ENCODE results near the gene HIPK1.

The HIPK1 gene

DNA sequence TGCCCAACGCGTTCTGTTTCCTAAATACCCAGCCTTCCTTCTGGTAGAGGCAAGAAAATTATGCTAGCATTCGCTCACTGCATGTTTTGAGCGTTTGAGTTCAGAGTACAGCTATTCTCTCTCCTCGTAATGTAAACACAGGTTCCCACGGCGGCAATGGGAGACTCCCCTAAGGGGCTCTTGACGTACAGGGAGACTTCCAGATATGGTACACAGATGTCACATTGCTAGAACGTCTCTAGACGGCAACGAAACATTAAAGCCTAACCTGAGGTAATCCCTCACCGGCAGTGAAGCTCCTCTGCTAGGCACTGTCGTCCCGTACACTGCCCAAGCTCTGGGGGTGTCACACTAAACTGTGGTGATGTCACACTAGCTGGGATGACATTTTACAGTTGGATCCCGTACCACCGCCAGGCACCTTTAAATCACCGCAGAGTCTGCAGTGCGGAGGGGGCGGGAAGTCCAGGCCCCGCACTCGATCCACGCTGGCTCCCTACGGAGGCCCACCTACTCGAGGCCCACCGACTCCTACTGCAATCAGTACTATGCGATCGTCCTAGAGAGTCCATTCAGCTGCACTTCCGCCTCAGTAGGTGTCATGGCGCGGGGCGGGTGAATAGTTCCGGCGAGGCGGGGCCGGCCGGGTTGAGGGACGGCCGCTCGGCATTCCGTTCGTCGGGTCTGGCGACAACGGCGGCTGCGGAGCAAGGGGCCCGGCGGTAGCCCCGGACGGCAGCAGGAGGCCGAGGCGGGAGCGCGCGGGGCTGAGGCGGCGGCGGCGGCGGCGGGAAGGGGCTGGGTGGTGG is at the start of gene HIPK1:
Gene HIPK1 (plus strand): TSS at position 384 of the 809 bp plus-strand sequence.
- DNase-seq, result peak; percentile 94

- no peak for DNase-seq
Observed at GRCh38 chr1:113879739-113880038, 49.4 kb upstream of the HIPK1 start.

DNA sequence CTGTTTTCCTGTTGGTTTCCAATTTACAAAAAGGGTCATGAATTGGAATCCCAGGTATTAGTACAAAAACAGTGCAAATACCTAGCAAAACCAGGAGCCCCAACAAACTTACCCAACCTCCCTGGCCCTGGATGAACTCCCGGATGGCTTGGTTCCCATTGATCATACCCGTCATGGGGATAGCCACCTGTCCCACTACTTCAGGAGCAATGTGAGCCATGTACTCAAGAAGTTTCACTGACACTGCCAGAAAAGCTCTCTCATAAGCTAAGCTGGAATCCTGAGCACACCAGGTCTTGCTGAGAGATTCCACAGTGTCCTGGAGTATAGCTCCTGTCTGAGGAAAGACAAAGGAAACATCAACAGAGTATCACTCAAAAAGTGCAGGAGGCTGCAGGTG is 47.5 kb upstream of the HIPK1 start:
- DNase-seq, result no peak

- DNase-seq, result no peak
Observed at GRCh38 chr1:113886417-113887401, 42.4 kb upstream of the HIPK1 start.

- no peak for DNase-seq
Observed at GRCh38 chr1:113887402-113888175, 41.5 kb upstream of the HIPK1 start, which contains the start of gene BCL2L15. TSS of gene BCL2L15 (minus strand) at chr1:113887581. CDS start at chr1:113887375, 206 bp downstream.

- DNase-seq, result no peak
Observed at GRCh38 chr1:113890816-113891215, 38.3 kb upstream of the HIPK1 start.

DNA sequence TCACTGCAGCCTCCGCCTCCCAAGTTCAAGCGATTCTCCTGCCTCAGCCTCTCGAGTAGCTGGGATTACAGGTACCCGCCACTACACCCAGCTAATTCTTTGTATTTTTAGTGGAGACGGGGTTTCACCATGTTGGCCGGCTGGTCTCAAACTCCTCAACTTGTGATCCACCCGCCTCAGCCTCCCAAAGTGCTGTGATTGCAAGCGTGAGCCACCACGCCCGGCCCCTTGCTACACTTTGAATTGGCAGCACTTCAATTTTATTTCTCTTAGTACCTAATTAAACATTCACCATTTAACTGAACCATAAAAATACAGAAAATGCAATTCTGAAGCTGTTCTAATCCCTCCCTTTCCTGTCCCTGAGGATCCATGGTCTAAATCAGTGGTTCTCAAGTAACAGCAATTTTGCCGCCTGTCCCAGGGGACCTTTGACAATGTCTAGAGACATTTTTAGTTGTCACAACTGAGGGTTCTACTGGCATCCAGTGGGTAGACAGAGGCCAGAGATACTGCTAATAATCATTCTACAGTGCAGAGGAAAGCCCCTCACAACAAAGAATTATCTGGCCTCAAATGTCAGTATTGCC is 37.4 kb upstream of the HIPK1 start:
- no peak for DNase-seq

- no peak for DNase-seq
Observed at GRCh38 chr1:113893267-113893666, 35.9 kb upstream of the HIPK1 start.

GRCh38 chr1:113895098-113895497 is 34.0 kb upstream of the HIPK1 start:
- DNase-seq, result no peak

- DNase-seq, result no peak
Observed at GRCh38 chr1:113895961-113896360, 33.2 kb upstream of the HIPK1 start.

DNA sequence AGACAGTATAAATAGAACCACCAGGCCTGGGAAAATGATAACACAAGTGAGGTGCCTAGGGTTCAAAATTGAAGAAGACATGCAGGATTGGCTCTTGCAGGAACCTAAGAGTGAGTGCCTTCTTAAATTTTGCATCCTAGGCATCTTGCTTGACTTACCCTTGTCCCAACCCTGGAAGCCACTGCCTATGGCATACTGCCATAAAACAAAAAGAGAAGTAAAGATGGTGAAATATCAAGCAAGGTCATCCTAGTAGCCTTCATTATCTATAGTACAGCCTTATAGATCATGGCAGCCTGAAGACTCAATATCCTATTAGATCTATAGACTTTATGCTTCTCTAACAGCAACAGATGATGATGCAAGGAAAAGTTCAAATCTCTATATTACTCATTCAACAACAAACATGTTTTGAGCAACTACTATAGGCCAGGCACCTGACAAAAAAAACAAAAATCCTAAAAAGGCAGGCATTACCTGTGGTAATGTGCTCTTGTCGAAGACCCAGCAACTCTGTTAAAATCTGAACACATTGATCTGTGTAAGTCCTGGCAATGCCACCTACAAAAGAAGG is 30.8 kb upstream of the HIPK1 start:
- DNase-seq, result no peak

DNA sequence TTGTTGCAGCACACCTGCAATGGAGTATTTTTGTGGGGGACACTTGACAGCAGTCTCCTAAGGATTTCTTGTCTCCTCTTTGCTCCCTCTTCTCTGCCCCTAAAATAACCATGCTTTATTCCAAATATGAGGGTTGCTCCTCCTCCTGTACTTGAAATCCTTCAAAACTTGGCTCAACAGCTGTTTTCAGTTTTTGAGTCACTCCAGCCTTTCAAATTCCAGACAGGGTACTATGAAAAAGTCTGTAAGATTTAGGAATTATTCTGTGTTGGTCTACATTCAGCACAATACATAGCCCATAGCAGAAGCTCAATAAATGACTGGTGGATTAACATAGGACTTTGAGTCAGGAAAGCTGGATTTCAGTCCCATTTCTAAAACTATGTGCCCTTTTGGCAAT is 30.0 kb upstream of the HIPK1 start:
- DNase-seq, result no peak

- DNase-seq, result no peak
Observed at GRCh38 chr1:113901191-113901590, 27.9 kb upstream of the HIPK1 start.

DNA sequence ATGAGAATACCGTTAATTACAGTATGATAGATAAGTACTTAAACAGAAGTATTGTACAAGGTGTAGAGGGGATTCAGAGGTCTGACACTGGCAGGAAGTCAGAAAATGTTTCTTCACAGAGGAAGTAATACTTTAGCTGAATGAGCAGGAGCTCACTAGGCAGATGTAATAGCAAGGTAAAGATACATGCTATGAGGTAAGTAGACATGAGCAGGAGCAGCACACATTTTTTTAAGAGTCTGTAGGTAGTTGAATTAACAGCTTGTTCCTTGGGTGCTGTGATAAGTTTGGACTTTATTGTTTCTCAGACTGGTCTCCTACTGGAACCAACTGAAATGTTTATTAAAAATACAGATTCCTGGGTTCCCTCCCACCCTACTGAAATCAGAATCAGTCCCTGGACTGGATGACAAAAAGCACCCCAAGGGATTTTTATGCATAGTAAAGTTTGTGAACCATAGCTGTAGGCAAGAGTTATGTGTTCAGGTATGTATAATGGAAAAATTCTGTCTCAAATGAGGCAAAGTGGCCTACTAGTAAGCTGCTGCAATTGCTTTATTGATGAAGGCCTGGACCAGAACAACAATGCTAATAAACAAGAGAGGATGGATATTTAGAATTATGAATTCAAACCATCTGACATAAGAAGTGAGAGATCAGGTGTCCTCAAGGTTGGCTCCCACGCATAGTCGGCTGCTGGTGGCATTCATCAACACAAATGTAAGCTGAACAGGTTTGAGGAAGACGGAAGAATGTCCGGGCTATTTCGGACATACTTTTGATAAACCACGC is 25.4 kb upstream of the HIPK1 start:
- peak; percentile 28 for DNase-seq

GRCh38 chr1:113904293-113904673 is 24.8 kb upstream of the HIPK1 start:
- no peak for DNase-seq

DNA sequence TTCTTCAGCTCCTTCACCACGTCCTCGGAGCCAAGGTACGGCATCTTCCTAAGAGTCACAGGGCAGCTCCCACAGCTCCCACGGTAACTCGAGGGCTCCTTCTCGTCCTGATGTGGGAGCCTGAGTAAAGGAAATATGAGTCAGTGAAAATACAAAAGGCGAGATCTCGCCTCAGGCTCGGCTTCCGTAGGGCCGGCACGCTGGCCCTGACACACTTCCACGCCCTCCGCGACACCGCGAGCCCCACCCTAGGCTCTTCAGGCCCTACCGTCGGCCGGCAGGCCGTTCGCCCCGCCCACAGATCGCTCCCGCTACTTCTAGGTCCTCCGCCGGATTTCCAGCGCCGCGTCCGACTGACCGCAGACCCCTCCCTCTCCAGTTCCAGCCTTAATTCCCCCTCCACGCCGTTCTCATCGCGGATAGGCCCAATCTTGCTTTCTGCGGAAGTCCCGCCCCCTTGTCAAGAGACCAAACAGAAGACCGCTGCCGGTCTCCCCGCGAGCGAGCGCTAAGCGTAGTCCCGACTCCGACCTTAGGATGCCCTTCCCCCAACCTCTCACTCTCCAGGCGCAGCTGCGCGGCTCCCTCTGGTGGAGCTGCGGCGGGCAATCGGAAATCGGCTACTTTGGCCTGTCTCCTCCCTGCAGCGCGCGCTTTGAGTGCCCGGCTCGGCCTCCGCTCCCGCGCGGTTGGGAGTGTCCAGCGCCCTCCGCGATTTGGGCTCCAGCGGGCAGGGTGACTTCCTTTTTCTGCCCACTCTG is 24.3 kb upstream of the HIPK1 start, which contains the start of the genes AP4B1 and DCLRE1B:
Gene AP4B1 (minus strand): TSS at position 126 of the 761 bp plus-strand sequence. CDS start 82 bp downstream, at position 44.
Gene DCLRE1B (plus strand): TSS at position 653 of the 761 bp plus-strand sequence. CDS start 261 bp downstream, outside the sequence.
- peak; percentile 97 for DNase-seq

DNA sequence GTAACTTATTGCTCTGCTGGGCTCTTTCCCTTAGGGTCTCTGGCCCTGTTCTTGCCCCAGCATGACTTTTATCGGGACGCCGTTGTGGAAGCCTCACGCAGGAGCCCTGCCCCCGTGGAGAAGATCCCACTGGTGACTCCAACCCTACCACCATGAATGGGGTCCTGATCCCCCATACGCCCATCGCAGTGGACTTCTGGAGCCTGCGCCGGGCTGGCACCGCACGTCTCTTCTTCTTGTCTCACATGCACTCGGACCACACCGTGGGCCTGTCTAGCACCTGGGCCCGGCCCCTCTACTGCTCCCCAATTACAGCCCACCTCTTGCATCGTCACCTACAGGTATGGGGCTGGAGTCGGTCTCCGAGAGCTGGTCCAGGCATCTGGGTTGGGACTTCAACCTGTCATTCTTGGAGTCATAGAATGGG is 23.7 kb upstream of the HIPK1 start:
- DNase-seq, result no peak

- DNase-seq, result no peak
Observed at GRCh38 chr1:113912594-113913311, 16.4 kb upstream of the HIPK1 start.

DNA sequence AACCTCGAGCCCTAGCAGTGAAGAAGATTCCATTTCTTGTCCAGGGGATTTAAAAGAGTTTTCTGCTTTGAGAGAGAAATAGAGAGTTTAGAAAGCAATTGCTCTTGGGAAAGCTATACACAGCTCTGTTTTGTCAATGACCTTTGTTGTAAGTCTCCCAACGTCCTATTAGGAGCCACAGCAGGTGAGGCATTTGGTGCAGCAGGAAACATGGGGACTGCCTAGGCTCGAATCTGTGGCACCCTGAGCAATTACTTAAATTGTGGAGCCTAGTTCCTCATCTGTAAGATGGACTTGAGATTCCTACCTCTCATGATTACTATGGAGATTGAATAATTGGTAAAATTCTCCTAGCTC is 15.8 kb upstream of the HIPK1 start:
- DNase-seq, result no peak

Measured in activated naive CD4-positive, alpha-beta T cell treated with Interleukin-2 at 50 U/mL for 16 hours (primary cell).